ENCODE results near the gene STMN1. TPM values are rescaled to one million over a fixed set of nuclear protein-coding genes. Genes with fewer than 3 reads are reported as not detected.
A peak's percentile ranks its signal among the peaks of the same experiment; 100 is the strongest.

STMN1 gene
- total and polyA plus RNA-seq, 9 of the 15 experiments (the other 6 are each of a cell fraction or from before 2014, with no cell fraction given), result 269 to 2,153 (median 595) TPM

DNA sequence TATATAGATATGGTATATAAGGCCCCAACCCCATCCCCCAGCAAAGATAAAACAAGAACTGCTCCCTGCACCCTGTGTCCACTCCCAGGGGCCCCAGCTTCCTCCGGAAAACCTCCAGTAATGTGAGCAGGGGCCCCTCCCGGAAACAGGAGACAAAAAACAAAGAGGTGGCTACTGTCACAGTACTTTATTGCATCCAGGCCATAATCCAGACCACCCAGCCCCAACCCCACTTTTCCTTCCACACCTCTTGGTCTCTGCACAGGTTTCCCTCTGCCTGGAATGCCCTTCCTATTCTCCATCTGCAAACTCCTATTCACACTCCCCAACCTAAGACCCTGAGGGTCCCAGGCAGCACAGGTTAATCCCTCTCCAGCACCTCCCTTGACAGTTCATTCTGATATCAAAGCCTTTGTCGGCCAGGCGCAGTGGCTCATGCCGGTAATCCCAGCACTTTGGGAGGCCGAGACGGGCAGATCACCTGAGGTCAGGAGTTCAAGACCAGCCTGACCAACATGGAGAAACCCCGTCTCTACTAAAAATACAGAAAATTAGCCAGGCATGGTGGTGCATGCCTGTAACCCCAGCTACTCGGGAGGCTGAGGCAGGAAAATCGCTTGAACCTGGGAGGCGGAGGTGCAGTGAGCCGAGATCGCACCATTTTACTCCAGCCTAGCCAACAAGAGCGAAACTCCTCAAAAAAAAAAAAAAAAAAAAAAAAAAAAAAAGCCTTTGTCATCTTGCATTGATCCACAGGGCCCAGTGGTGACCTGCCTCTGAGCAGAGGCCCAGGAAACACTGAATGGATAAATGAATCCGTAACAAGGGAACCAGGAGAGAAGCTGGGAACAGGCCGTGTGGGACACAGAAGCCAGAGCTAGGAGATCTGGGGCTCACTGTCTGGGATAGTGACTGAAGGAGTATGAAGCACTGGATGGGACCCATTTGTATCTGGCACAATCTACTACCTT lies 44.6 kb downstream of the STMN1 start (continued):
- TF ChIP-seq KAT8 (IDR thresholded peaks at IDR 0.05; ENCODE audit: low read depth), result no peak
- TF ChIP-seq, protein P1, sequence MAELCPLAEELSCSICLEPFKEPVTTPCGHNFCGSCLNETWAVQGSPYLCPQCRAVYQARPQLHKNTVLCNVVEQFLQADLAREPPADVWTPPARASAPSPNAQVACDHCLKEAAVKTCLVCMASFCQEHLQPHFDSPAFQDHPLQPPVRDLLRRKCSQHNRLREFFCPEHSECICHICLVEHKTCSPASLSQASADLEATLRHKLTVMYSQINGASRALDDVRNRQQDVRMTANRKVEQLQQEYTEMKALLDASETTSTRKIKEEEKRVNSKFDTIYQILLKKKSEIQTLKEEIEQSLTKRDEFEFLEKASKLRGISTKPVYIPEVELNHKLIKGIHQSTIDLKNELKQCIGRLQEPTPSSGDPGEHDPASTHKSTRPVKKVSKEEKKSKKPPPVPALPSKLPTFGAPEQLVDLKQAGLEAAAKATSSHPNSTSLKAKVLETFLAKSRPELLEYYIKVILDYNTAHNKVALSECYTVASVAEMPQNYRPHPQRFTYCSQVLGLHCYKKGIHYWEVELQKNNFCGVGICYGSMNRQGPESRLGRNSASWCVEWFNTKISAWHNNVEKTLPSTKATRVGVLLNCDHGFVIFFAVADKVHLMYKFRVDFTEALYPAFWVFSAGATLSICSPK (IDR thresholded peaks at IDR 0.05; ENCODE audit: borderline replicate concordance), result no peak
- TF ChIP-seq, protein P2, sequence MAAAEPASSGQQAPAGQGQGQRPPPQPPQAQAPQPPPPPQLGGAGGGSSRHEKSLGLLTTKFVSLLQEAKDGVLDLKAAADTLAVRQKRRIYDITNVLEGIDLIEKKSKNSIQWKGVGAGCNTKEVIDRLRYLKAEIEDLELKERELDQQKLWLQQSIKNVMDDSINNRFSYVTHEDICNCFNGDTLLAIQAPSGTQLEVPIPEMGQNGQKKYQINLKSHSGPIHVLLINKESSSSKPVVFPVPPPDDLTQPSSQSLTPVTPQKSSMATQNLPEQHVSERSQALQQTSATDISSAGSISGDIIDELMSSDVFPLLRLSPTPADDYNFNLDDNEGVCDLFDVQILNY (CRISPR knock-in tag; IDR thresholded peaks at IDR 0.05), result no peak
- TF ChIP-seq, protein P3, sequence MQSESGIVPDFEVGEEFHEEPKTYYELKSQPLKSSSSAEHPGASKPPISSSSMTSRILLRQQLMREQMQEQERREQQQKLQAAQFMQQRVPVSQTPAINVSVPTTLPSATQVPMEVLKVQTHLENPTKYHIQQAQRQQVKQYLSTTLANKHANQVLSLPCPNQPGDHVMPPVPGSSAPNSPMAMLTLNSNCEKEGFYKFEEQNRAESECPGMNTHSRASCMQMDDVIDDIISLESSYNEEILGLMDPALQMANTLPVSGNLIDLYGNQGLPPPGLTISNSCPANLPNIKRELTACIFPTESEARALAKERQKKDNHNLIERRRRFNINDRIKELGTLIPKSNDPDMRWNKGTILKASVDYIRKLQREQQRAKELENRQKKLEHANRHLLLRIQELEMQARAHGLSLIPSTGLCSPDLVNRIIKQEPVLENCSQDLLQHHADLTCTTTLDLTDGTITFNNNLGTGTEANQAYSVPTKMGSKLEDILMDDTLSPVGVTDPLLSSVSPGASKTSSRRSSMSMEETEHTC (IDR thresholded peaks at IDR 0.05), result no peak
- TF ChIP-seq TEAD1 (CRISPR knock-in tag; IDR thresholded peaks at IDR 0.05), result 0 out of 4 replicates have a peak, but pooled peaks of 1 of the 2 experiments have one; percentile 31
- TF ChIP-seq PHF21A (IDR thresholded peaks at IDR 0.05; ENCODE audit: borderline replicate concordance, low read depth), result no peak
- no peak for TF ChIP-seq KHSRP (IDR thresholded peaks at IDR 0.05)
- TF ChIP-seq, protein P4, sequence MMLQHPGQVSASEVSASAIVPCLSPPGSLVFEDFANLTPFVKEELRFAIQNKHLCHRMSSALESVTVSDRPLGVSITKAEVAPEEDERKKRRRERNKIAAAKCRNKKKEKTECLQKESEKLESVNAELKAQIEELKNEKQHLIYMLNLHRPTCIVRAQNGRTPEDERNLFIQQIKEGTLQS (IDR thresholded peaks at IDR 0.05), result peak; percentile 92
- TF ChIP-seq, protein P4 (CRISPR knock-in tag; conservative IDR thresholded peaks at IDR 0.05), result no peak; the same call in 1 of the 2 replicates
- TF ChIP-seq ZEB2 (IDR thresholded peaks at IDR 0.05), result peak; percentile 94
- TF ChIP-seq, protein P5, sequence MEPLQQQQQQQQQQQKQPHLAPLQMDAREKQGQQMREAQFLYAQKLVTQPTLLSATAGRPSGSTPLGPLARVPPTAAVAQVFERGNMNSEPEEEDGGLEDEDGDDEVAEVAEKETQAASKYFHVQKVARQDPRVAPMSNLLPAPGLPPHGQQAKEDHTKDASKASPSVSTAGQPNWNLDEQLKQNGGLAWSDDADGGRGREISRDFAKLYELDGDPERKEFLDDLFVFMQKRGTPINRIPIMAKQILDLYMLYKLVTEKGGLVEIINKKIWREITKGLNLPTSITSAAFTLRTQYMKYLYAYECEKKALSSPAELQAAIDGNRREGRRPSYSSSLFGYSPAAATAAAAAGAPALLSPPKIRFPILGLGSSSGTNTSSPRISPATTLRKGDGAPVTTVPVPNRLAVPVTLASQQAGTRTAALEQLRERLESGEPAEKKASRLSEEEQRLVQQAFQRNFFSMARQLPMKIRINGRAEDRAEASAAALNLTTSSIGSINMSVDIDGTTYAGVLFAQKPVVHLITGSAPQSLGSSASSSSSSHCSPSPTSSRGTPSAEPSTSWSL (CRISPR knock-in tag; IDR thresholded peaks at IDR 0.05; ENCODE audit: borderline replicate concordance), result no peak
- TF ChIP-seq CBFB (CRISPR knock-in tag; IDR thresholded peaks at IDR 0.05), result no peak
- peak; percentile 46; the same call in 1 of the 2 replicates for TF ChIP-seq CXXC5 (CRISPR knock-in tag; IDR thresholded peaks at IDR 0.05)
- peak; percentile 55; the same call in 1 of the 2 replicates for TF ChIP-seq GATAD2B (IDR thresholded peaks at IDR 0.05; ENCODE audit: borderline replicate concordance)
- TF ChIP-seq ZNF212 (CRISPR knock-in tag; IDR thresholded peaks at IDR 0.05), result no peak
- TF ChIP-seq, protein P6, sequence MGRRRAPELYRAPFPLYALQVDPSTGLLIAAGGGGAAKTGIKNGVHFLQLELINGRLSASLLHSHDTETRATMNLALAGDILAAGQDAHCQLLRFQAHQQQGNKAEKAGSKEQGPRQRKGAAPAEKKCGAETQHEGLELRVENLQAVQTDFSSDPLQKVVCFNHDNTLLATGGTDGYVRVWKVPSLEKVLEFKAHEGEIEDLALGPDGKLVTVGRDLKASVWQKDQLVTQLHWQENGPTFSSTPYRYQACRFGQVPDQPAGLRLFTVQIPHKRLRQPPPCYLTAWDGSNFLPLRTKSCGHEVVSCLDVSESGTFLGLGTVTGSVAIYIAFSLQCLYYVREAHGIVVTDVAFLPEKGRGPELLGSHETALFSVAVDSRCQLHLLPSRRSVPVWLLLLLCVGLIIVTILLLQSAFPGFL (CRISPR knock-in tag; IDR thresholded peaks at IDR 0.05), result no peak
- TF ChIP-seq POLR2AphosphoS2 (IDR thresholded peaks at IDR 0.05; ENCODE audit: low read length), result no peak
- TF ChIP-seq ZBTB17 (CRISPR knock-in tag; IDR thresholded peaks at IDR 0.05), result no peak
- no peak for TF ChIP-seq IRF2 (CRISPR knock-in tag; IDR thresholded peaks at IDR 0.05)
- TF ChIP-seq ZBED1 (IDR thresholded peaks at IDR 0.05), result 0 out of 2 replicates have a peak, but pooled peaks have one; percentile 51
- no peak for TF ChIP-seq FIP1L1 (IDR thresholded peaks at IDR 0.05; ENCODE audit: low read depth, low read length, poor library complexity, severe bottlenecking)
